Measurements from ENCODE around the gene AGER. TPM values are rescaled to one million over a fixed set of nuclear protein-coding genes. Genes with fewer than 3 reads are reported as not detected.

AGER gene
- polyA plus RNA-seq, 2 of the 4 experiments (the other 2 are of a cell fraction) = 1.6 to 2.4 TPM

DNA sequence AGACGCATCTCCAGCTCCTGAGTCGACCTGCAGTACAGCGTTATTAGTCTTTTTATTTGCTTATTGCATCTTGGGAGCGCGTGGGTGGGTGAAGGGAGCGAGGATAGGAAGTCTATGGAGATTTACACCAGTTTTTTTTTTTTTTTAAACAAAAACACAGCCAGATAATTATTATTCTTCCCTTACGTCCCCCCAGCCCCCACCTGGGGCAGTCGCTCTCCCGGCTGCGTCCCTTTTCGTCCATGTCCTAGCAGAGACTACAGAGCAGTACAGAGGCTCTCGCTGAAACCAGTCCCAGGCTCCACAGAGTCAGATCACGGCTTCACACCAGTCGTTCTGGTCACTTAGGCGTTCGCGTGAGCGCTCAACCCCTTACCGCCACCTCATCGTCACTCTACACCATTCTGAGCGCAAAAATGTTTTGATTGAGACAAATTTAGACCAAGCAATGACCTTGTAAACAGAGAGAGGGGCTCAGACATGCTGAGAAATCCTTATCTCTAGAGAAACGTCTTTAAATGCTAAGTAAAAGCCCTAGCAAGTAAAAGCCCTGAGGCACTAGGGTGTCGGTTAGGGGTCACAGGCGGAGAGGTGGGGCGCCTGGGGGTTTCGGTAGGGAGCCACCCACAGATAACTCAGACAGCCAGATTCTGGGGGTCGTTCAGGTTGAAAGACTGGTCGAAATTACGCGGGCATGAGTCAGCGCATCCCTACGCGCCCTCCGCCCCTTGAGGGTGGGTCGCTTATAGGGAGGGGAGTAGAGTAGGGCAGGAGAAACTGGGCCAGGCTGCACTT, 31.1 kb downstream of the AGER start (continued):
- TF ChIP-seq CTCF (IDR thresholded peaks at IDR 0.05) = no peak
- TF ChIP-seq FOXS1 (CRISPR knock-in tag; IDR thresholded peaks at IDR 0.05) = no peak

GRCh38 chr6:32151863-32152768, 31.9 kb downstream of the AGER start, which contains the start of gene PRRT1:
TSS of gene PRRT1 (minus strand) at chr6:32151939. CDS start at chr6:32151827, 112 bp downstream.
- CTCF ChIA-PET = interaction anchor here (0.8 to 1.0 kb wide), 3 partner anchors 12 to 703 kb away, joined by 3 to 5 read pairs (median 3); no protein-coding TSS in a partner anchor
- H3K4me1 ChIP-seq = peaks cover 14% of the 10 kb centered on the region; the same call in 2 of the 3 replicates
- POLR2A ChIA-PET = no interaction called here
- DNase-seq (ENCODE audit: low read depth in 1 of 2, low spot score in 1 of 2) (no peak), ATAC-seq (no peak), FAIRE-seq (no peak)
- H3K4me3 ChIP-seq = no peak within 1 kb of the TSS
- peak within 1 kb of the TSS; percentile 86; the same call in 2 of the 3 replicates for H3K4me2 ChIP-seq
- no peaks in the 10 kb centered on the region for H3K9me3 ChIP-seq
- no peak within 1 kb of the TSS for H3K27ac ChIP-seq
- TF ChIP-seq ESRRA (IDR thresholded peaks at IDR 0.05; ENCODE audit: borderline replicate concordance, low read length) (no peak), CBX8 (IDR thresholded peaks at IDR 0.05) (no peak), RFX5 (IDR thresholded peaks at IDR 0.05) (no peak), BHLHE40 (IDR thresholded peaks at IDR 0.05; ENCODE audit: low read depth, low read length) (no peak), NPAS2 (CRISPR knock-in tag; IDR thresholded peaks at IDR 0.05; ENCODE audit: borderline replicate concordance) (no peak), CBX2 (IDR thresholded peaks at IDR 0.05; ENCODE audit: borderline replicate concordance, low read depth) (no peak), FOSB (CRISPR knock-in tag; IDR thresholded peaks at IDR 0.05) (no peak), E2F6 (IDR thresholded peaks at IDR 0.05; ENCODE audit: borderline replicate concordance, low read depth) (no peak), POLR2A (IDR thresholded peaks at IDR 0.05; ENCODE audit: low read length) (no peak), MAFK (IDR thresholded peaks at IDR 0.05; ENCODE audit: partially characterized antibody) (no peak), HOXB5 (CRISPR knock-in tag; IDR thresholded peaks at IDR 0.05) (no peak), ZC3H11A (IDR thresholded peaks at IDR 0.05) (no peak)
- TF ChIP-seq, protein P1, sequence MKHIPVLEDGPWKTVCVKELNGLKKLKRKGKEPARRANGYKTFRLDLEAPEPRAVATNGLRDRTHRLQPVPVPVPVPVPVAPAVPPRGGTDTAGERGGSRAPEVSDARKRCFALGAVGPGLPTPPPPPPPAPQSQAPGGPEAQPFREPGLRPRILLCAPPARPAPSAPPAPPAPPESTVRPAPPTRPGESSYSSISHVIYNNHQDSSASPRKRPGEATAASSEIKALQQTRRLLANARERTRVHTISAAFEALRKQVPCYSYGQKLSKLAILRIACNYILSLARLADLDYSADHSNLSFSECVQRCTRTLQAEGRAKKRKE (CRISPR knock-in tag; IDR thresholded peaks at IDR 0.05; ENCODE audit: low read depth) = no peak
- TF ChIP-seq, protein P2, sequence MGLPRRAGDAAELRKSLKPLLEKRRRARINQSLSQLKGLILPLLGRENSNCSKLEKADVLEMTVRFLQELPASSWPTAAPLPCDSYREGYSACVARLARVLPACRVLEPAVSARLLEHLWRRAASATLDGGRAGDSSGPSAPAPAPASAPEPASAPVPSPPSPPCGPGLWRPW (IDR thresholded peaks at IDR 0.05) = no peak
- WGBS (ENCODE audit: missing lambda C conversion rate) = 88% methylated on average over 14 of the region's 24 CpGs

DNA sequence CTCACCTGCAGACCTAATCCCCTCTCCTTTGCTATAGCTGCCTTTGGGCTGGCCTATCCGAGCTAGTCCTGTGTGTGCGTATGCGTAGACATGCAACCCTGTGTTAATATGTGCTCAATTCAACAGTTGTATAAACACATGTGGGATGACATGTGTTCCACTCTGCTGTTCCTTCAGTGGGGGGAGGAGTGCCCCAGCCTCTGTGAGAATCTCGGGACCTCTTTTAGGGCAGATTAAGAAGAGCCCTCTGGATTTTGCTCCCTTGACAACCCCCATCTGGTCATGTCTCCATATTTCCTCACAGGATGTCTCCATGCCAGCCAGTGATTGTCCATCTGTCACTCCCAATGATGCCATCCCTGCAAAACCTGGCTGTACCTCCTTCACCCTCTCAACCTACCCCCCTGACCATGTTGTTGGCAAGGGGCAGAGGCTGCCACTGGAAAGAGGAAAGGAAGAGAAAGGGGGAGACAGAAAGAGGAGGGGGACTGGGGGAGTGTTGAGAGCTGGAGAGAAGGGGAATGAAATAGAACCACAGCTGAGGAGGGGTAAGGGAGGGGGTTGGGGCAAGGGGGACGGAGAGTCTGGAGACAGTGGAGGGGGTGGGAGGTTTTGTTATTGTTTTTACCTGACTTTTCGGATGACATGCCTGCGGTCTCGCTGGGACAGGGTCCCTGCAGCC, 32.7 kb downstream of the AGER start:
- no peak overlapping the region for H3K4me2 ChIP-seq
- ChIA-PET POLR2A (no interaction called here), CTCF (no interaction called here)
- WGBS (ENCODE audit: missing lambda C conversion rate) = 86% methylated on average over 7 of the region's 8 CpGs
- ATAC-seq (no peak), DNase-seq (ENCODE audit: low read depth in 1 of 2, low spot score in 1 of 2) (no peak), FAIRE-seq (no peak)
- peaks cover 17% of the 10 kb centered on the region; the same call in 2 of the 3 replicates for H3K4me1 ChIP-seq
- no peak overlapping the region for H3K4me3 ChIP-seq
- TF ChIP-seq E2F6 (IDR thresholded peaks at IDR 0.05; ENCODE audit: borderline replicate concordance, low read depth) (no peak), NR3C1 (IDR thresholded peaks at IDR 0.05) (no peak), MAX (IDR thresholded peaks at IDR 0.05) (no peak), TP53 (CRISPR knock-in tag; IDR thresholded peaks at IDR 0.05) (no peak), ESRRA (IDR thresholded peaks at IDR 0.05; ENCODE audit: borderline replicate concordance, low read length) (no peak), CEBPB (IDR thresholded peaks at IDR 0.05) (no peak)
- H3K9me3 ChIP-seq = no peaks in the 10 kb centered on the region
- no peak overlapping the region for H3K27ac ChIP-seq

Data from A549 (cell line).